Adrenal gland (tissue), 5 donors: Measurements from ENCODE around the gene MGMT.

Experiments
- CTCF ChIP-seq, 6 experiments: fragments of 450-650 bp in 4 of 6; fragments of 200-600 bp in 2 of 6; sonication (generic) in 1 of 6; IDR thresholded peaks; 1 replicate in 5 of 6; 2 replicates in 1 of 6; pipeline versions ENCODE4 v1.5.1 to v1.8.0; 2016 to 2021; ENCODE audit warnings: antibody characterized with exemption in 6 of 6, mild to moderate bottlenecking in 2 of 6, moderate library complexity in 1 of 6
- POLR2A ChIP-seq, 2 donors: fragments of 450-650 bp; IDR thresholded peaks; one replicate each; pipeline ENCODE4 v1.6.1; 2017; ENCODE audit warnings: antibody characterized with exemption in 2 of 2, mild to moderate bottlenecking in 2 of 2, moderate library complexity in 1 of 2
- donor health status: DM: no; HTN: no; CAD: no.

- TF ChIP-seq CTCF (IDR thresholded peaks at IDR 0.05) (no peak), POLR2A (IDR thresholded peaks at IDR 0.05) (no peak)
Measured at GRCh38 chr10:129785536-129785981, 318.5 kb downstream of the MGMT start.
